ENCODE measurements around the gene MACROH2A2.
"Not testable (repeated sequence)": the region's sequence is repeated elsewhere in the genome, so short reads cannot be mapped to it uniquely, and the experiment has no call there.

Gene MACROH2A2

DNA sequence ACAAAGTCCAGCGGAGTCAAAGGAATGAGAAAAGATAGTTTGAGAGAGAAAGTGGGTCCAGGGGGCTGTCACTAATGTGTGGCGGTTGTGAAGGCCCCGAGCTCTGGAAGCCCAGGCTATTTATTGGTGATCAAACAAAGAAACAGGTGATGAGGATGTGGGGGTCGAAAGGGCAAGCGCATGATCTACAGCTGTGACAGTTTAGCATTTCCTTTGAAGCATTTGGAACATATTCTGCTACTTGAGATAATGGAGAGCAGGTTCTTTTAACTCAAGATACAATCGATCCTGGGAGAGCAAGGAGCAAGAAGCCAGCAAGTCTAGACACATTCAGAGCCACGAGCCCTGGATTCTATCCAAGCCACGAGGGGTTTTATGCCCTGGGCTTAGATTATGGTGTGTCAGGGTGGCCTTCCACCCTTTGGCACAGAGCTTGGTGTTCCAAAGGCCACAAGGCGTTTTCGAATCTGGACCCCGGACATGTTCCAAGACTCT is 48.5 kb downstream of the MACROH2A2 start:
- DNase-seq (ENCODE audit: low spot score), result not testable (repeated sequence)

DNA sequence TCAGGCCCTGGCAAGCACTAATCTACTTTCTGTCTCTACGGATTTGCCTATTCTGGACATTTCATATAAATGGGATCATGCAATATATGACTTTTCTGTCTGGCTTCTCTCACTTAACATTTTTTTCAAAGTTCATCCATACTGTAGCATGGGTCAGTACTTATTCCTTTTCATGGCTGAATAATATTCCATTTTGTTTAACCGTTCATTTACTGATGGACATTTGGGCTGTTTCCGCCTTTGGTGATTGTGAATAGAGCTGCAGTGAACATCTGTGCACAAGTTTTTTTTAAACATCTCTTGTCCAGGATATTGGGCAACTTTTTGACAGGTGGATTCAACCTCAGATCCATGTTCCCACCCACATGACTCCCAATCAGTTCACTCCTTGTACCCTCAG is 49.0 kb downstream of the MACROH2A2 start:
- DNase-seq (ENCODE audit: low spot score), result no peak

DNA sequence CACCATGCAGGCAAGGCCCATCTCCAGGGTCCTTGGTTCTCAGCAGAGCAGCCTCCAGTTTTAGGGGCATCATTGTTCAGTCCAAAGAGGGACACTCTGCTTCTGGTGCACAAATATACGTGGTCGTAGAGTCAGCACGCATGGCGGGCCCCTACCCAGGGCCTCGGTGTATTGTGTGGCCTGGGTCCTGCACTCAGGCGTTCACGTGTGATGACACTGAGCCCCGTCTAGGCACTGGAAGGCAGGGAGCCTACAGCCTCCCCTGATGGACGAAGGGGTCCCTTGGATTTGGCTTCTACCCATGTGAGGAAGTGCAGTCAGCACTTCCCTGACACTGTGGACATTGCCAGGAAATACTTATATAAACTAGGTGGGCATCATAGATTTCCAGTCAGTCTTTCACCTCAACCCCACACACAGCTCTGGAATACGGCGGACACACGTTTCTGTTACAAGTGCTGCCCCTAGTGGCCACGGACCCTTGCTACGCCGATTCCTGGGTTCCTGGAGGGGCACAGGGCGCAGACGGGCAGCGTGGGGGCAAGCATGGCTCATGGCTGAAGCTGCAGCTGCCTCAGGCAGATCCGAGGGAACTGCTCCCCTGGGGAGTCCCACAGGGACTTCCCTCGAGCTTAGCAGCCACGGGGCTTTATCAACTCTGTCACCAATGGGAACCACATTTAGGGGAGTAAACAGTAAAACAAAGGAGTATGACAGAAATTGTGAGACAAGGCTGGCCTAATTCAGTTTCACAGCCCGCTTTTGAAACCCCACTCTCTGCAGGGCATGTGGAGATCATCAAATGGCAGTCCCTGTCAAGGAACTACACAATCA is 54.5 kb downstream of the MACROH2A2 start:
- DNase-seq (ENCODE audit: low spot score), result no peak

DNA sequence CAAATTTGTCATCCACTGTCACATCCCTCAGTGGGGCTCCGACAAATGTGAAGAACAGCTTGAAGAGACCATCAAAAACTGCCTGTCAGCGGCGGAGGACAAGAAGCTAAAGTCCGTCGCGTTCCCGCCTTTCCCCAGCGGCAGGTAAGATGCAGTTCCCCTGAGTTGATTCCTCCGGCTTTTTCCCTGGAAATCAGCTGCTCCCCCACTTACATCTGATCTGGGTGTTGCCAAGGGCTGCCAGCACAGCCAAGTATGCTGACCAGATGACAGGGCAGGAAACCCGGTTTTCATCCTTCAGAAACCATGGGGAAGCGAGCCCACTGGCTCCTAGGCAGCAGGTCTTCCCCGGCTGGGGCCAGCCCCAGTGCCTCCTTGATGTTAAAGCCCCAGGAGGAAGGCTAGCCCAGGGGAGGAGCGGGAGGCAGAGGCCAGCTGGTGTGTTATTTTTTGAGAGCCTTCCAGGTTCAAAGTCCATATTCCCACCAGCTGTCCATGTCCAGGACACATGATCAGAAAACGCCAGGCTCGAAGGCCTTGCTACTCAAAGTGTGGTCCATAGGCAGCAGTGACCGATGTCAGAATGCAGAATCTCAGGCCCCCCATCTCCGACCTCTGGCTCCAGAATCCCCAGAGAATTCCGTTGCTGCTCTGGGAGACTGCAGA is 56.6 kb downstream of the MACROH2A2 start:
- DNase-seq (ENCODE audit: low spot score), result no peak

DNA sequence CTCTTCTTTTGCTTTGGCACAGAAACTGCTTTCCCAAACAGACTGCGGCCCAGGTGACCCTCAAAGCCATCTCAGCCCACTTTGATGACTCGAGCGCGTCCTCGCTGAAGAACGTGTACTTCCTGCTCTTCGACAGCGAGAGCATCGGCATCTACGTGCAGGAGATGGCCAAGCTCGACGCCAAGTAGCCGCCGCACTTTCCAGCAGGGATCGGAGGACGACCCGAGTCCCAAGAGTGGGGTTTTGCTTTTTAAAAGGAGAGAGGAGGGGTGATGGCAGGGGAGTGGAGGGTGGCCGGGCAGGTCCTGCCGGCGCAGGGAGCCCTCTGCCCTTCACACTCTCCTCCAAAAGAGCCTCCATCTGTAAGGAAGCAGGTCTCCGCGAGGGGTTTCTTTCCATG is 58.9 kb downstream of the MACROH2A2 start:
- DNase-seq (ENCODE audit: low spot score), result no peak

DNA sequence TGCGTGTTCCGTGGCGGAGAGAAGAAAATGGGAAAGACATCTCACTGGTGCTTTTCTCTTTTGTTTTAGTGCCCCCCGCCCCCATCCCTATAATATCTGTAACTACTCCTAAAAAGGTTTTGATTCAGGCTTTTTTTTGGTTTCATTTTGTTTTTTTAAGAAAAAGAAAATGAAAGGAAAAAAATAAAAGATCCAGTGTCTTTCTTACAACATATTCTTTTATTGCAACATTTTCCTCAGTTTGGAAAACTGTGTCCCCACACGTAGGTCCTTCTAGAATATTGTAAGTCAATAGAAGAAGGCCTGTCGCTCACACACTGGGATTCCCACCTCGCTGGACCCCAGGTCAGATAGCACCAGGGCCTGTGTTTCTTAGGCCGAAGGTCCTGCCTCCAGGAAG is 59.4 kb downstream of the MACROH2A2 start:
- DNase-seq (ENCODE audit: low spot score), result no peak

DNA sequence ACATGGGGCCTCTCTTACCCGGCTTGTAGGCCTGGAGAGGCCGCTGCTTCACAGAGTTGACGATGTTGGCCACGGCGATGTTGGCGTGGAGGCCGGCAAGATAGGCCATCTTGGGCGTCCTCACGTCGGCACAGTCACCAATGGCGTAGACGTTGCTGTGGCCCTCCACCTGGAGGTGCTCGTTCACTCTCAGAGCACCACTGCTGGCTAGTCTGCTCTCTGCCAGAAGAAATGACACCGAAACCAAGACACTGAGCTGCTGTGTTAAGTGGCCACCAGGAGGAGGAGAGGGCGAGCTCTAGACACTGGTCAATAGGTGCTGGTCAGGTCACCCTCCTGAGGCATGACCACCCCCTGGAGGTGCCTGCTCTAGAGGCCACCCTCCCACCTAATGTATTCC is 62.3 kb downstream of the MACROH2A2 start:
- no peak for DNase-seq (ENCODE audit: low spot score)

DNA sequence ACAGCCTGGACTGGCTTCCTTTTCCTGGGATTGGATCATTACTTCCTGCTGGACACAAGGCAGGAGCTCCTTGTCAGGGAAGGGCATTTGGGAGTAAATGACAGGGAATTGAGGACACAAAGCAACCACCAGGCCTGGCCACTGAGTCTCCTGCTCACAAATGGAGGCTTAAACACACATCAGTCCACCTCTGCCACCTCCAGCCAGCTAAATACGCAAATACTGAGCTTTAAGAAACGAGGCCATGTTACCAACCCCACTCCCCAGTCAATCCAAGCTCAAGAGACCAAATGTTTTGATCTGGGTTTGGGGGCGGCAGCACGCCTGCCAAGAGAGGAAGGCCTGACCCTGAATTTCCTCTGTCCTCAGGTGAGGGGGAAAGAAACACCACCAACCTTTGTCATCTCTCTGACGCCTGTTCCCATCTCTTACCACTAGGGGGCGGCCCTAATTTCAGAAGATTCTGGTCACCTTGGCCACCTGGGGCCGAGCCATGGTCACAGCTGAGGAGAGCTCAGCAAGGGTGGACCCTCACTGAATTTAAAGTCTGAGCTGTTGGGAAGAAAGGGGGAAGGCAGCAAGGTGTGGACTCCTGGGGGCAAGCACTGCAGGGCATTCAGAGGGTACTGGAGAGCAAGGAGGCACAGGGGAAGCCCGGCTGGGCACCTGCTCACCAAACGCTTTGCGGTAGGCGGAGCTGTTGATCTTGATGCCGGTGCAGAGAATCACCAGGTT is 63.5 kb downstream of the MACROH2A2 start:
- peak; percentile 64 for DNase-seq (ENCODE audit: low spot score)

DNA sequence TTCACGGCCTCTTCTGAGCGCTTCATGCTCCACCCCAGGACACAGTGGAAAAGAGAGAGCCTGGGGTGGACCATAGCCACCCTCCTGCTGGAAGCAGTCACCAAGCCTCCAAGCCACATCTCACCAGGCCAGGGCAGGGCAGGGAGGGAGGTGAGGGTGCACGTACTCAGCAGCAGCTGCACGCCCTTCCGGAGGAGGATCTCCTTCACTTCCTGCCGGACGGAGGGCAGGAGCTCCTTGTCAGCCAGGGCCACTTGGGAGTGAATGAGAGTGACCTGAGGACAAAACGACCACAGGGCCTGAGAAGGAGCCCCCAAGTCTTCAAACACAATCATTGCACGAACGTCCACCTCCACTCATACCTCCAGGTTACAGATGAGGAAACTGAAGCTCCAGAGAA is 65.0 kb downstream of the MACROH2A2 start:
- DNase-seq (ENCODE audit: low spot score), result no peak

DNA sequence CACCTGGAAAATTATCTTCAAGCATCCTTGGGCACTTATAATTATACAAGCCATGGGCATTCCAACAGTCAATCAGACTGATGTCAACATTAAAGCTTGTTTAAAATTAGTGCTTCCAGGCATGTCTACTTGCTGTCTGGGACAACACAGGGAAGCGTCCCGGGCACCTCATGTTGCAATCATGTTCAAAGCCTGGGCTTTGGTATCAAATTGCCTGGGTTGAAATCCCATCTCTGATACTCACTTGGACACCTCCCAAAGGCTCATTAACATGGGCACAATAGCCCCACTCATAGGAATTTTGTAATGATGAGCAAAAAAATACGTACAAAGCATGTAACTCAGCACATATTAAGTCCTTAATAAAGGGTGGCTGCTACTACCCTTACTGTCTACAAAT is 65.5 kb downstream of the MACROH2A2 start:
- DNase-seq (ENCODE audit: low spot score), result no peak

DNA sequence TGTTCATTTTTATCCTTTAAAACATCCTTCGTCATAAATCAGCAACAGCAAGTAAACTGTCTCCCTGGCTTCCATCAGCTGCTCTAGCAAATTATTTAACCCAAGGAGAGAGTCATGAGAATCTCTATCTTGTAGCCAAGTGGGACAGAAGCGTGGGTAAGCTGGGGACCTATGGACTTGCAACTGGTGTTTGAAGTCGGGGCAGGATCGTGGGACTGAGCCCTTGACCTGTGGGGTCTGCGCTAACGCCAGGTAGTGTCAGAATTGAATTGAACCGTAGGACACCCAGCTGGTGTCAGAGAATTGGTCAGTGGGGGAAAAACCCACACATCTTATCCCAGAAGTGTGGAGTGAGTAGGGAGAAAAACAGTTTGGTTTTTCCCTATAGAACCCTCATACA is 66.6 kb downstream of the MACROH2A2 start:
- no peak for DNase-seq (ENCODE audit: low spot score)

DNA sequence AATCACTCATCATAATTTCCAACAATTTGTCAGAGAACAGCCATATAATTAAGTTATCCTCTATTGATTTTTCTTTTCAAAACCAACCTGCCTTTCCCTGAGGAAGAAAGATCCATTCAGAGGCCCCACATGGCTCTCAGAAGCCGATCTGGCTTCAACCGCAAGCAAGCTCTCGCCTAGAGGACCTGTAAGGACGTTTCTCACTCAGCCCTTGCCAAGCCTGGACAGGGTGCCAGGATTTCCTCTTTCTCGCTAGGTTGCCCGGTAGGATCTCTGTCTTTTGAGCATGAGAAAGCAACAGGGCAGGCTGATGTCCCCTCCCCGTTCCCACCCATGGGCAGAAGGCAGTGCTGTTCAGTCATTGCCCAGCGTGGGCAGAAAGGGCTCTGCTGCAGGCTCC is 67.0 kb downstream of the MACROH2A2 start:
- no peak for DNase-seq (ENCODE audit: low spot score)

DNA sequence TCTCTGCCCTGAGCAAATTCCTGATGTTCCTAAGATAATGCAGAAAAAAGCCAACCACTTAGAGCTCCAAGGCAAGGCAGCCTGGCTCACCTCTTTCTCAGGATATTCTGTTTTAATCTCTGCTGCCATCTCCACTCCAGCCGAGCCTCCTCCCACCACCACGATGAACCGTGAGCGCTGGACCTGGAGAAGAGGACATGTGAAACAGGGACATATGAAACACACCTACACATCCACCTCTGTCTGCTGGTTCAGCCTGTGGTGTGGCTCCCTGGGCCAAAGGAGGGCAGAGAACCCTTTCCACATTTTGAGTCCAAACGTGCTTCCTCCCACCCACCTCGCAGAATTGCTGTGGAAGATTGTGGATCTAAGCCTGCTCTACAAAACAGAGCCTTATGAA is 67.8 kb downstream of the MACROH2A2 start:
- no peak for DNase-seq (ENCODE audit: low spot score)

DNA sequence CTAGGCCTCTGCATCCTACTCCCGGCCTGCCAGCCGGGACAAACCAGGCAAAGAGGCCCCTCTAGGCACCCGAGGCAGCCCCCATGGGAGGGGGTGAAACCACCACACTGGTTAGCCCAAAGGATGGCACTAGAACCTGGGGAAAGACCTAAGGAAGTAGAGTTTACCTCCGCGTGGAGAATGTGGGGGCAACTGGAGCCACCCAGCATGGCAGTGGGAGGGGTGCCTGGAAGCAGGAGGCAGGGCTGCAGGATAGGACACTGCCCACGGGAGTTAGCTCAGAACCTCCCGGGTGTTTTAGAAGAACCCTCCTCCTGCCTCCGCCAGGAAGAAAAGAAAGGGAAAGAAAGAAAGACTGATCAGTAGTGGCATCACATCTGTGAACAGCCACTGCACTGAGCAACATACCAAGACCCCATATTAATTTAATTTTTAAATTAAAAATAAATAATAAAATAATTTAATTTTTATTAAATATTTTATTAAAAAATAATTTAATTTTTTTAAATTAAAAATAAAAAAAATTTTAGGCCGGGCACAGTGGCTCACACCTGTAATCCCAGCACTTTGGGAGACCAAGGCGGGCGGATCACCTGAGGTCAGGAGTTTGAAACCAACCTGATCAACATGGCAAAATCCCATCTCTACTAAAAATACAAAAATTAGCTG is 68.8 kb downstream of the MACROH2A2 start:
- no peak for DNase-seq (ENCODE audit: low spot score)

DNA sequence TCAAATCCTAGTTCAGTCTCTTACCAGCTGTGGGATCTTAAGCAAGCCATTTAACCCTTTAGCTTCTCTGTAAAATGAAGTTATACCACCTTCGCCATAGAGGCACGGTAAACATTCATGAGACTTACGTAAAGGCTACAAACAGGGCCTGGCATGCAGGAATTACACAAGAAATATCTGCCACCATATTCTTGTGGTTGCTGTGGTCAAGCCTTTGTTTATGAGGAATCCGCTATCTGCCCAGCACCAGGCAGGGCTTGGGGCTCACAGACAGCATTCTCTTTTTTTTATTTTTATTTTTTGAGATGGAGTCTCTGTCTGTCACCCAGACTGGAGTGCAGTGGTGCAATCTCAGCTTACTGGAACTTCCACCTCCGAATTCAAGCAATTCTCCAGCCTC is 70.1 kb downstream of the MACROH2A2 start:
- DNase-seq (ENCODE audit: low spot score), result no peak

DNA sequence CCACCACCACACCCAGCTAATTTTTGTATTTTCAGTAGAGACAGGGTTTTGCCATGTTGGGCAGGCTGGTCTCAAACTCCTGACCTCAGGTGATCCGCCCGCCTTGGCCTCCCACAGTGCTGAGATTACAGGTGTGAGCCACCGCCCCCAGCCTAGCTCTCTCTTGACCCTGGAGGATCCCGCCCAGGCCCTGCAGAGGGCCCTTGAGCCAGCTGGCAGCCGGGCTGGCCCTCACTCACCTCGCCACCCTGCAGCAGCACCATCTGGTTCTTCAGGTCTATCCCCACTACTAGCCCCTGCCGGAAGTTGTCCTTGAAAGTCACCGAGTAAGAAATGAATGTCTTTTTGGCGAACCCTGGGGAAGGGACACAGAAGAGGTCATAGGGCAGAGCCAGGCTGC is 70.5 kb downstream of the MACROH2A2 start:
- not testable (repeated sequence) for DNase-seq (ENCODE audit: low spot score)

DNA sequence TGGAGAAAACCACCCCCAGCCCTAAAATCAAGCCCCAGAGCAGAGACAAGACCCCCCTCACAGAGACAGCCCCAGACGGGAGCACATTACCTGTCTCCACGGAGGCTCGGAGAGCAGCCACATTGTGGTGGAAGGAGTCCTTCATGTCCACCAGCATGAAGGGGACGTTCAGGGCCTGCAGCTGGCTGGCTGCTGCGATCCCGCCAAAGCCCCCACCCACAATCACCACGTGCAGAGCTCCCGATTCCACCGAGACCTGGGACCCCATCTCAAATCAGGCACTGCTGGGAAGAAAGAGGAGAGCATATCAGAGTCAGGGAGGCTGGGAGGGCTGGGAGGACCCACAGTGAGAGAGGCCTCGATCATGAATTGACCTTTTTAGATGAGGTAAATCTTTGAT is 71.2 kb downstream of the MACROH2A2 start:
- DNase-seq (ENCODE audit: low spot score), result no peak

DNA sequence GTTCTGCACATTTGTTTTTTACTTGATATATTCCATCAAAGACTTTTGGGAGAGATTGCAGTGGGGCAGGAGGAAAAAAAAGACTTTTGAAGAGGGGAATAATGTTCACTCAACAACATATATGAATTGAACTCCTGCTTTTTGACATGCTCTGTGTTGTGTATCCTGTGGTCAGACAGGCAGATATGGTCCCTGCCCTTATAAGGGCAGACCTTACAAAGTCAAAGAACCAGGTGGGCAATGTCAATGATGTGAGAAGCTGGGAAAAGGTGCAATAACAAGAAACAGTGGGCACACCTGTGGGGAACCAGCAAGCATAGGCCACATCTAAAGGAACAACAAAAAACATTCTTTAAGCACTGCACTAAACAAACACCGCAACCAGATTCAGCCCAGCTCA is 71.8 kb downstream of the MACROH2A2 start:
- DNase-seq (ENCODE audit: low spot score), result no peak

DNA sequence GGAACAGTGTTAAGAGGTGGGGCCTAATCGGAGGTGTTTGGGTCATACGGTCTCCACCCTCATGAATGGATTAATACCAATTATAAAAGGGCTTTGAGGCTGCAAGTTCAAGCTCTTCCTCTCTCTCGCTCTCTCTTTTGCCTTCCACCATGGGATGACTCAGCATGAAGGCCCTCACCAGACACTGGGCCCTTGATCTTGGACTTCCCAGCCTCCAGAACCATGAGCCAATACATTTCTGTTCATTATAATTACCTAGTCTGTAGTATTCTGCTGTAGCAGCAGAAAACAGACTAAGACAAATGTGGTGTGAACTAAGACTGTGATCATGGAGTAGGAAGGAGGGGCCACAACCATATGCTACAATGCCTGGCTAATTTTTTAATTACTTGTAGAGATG is 72.3 kb downstream of the MACROH2A2 start:
- no peak for DNase-seq (ENCODE audit: low spot score)

DNA sequence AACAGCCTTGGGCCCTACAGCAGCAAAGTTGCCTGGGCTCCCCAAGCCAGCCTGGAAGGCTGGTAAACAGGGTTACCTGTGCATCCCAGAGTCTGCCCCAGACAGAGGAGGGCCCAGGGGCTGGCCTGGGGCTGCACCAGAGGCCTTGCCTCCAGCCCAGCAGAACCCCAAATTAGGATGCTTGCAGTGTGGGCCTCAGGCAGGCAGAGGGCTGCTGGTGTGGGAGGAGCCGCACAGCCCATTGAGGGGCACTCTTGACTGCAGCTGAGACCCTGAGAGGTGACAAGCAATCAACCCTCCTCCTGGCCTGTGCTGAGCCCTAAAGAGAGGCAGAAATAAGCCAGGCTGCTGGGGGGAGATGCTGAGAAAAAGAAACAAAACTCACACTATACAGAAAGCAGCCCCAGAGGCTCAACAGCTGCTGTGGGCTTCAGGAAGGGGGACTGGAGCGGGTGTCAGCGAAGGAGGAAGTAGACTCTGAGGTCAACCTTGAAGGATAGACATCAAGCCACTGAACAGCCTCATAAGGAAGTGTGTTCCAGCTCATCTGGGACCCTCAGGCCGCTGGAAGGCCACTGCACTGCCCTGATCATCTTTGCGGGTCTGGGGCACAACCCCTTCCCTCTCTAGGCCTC is 73.4 kb downstream of the MACROH2A2 start:
- no peak for DNase-seq (ENCODE audit: low spot score)

DNA sequence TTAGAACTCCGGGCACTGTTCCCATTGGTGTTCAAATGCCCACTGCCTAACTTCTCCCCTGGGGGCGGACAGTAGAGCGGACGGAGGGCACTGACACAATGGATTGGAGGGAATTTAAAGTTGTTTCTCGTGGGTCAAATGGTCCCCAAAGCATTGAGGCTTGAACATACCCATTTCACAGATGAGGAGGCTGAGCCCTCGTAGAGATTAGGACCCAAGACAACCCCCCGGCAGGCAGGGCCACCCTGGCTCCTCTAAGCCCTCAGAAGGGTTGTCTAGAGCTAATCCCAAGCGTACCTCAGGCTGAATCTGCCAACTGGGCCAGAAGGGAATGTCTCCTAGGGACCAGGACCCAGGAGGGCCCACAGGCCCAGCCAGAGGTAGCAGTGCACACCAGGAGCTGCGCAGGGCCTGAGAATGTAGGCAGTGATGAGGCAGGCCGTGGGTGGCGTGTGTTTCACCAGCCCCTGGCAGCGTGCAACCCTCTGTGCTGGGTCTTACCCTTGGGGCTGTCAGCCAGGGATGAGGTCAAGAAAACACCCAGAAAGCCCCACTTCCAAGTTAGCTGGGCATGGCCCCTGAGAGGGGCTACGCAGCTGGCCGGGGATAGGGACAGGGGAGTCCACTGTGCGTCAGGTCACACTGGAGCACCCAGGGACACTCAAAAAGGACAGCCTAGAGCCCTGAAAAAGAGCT is 74.2 kb downstream of the MACROH2A2 start:
- no peak for DNase-seq (ENCODE audit: low spot score)
